ENCODE results near the gene ESPL1.

- TF ChIP-seq BHLHE40 (IDR thresholded peaks at IDR 0.05; ENCODE audit: borderline replicate concordance) (no peak), SUZ12 (IDR thresholded peaks at IDR 0.05) (no peak), FOXM1 (IDR thresholded peaks at IDR 0.05; ENCODE audit: borderline replicate concordance) (no peak), L3MBTL2 (conservative IDR thresholded peaks at IDR 0.05) (no peak), SP1 (IDR thresholded peaks at IDR 0.05) (no peak)
These were observed 65.7 kb downstream of the ESPL1 start for GRCh38 chr12:53333845-53334244.
